HL-60 (cell line): ENCODE data around the gene ADGRE3.

ENCODE experiments used
- CTCF ChIP-seq: IDR thresholded peaks from one replicate; pipeline ENCODE4 v1.5.1; 2011; ENCODE audit warnings: low read length, control low read depth, inconsistent platforms; ENCODE audit not compliant: insufficient read depth
- REST ChIP-seq: IDR thresholded peaks from 2 replicates; pipeline ENCODE4 v1.6.1; 2012; ENCODE audit warnings: low read depth; ENCODE audit not compliant: insufficient replicate concordance

- TF ChIP-seq CTCF (no peak), REST (no peak)
Observed at GRCh38 chr19:14700711-14701375, 26.2 kb upstream of the ADGRE3 start.
